Activated CD4-positive, alpha-beta memory T cell treated with anti-CD3 and anti-CD28 coated beads, Interleukin-2, amount 10 ng/mL, durations not matched to agents 7 days and 5 days (primary cell): Measurements from ENCODE around the gene ARMC7. TPM values are rescaled to one million over a fixed set of nuclear protein-coding genes. Genes with fewer than 3 reads are reported as not detected.
A peak's percentile ranks its signal among the peaks of the same experiment; 100 is the strongest.
"Not testable (repeated sequence)": the region's sequence is repeated elsewhere in the genome, so short reads cannot be mapped to it uniquely, and the experiment has no call there.

ENCODE experiments used
- CTCF ChIA-PET: fragments of 350-600 bp; sonication (Branson Sonifier 250); formaldehyde crosslinking; loops from one replicate; lab custom pipeline; 2021; ENCODE audit warnings: antibody characterized with exemption, inconsistent platforms; lab: Charles Lee
- POLR2A ChIA-PET: fragments of 350-600 bp; sonication (Branson Sonifier 250); formaldehyde crosslinking; loops from one replicate; lab custom pipeline; 2021; ENCODE audit warnings: antibody characterized with exemption; lab: Charles Lee
- DNase-seq: peaks from one replicate; pipeline ENCODE4 v3.0.0-alpha.2; 2020
- H3K27ac Mint-ChIP-seq: one replicate; pipeline ENCODE4 v1.8.0; 2021; ENCODE audit warnings: mild to moderate bottlenecking, mixed read lengths
- H3K27me3 Mint-ChIP-seq: one replicate; pipeline ENCODE4 v1.8.0; 2021; ENCODE audit warnings: mixed read lengths
- H3K36me3 Mint-ChIP-seq: one replicate; pipeline ENCODE4 v1.8.0; 2021; ENCODE audit warnings: low read depth, mixed read lengths
- H3K4me1 Mint-ChIP-seq: one replicate; pipeline ENCODE4 v1.8.0; 2021; ENCODE audit warnings: mixed read lengths
- H3K4me3 Mint-ChIP-seq: one replicate; pipeline ENCODE4 v1.8.0; 2021; ENCODE audit warnings: mild to moderate bottlenecking, mixed read lengths
- H3K9me3 Mint-ChIP-seq: one replicate; pipeline ENCODE4 v1.8.0; 2021; ENCODE audit warnings: mixed read lengths
- total RNA-seq, 2 experiments: library from RNA; stranded (reverse); gene quantifications; one replicate each; pipeline ENCODE4 v1.2.3, GENCODE V29; 2021

The ARMC7 gene
- total RNA-seq, 2 experiments from 2014 or later, result 17.1 to 17.9 TPM

DNA sequence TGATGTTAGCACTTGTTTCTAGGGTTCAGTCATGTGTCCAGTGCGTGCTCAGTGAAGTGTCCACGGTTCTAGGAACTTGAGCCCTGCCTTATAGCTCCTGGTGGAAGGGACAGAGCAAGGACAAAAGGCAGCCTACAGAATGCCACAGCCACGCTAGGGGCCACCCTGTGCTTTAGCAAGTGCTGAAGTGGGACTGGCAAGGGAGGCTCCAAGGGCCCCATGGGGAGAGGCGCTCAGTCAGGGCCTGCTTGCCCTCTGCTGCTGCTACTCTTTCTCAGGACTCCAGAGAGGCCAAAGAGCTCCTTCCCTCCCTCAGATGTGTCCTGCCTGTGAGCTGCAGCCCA is 15.0 kb downstream of the ARMC7 start:
- peak overlapping the region; percentile 90 for H3K27ac Mint-ChIP-seq
- peaks cover 43% of the 10 kb centered on the region for H3K36me3 Mint-ChIP-seq
- peak overlapping the region; percentile 34 for H3K4me3 Mint-ChIP-seq
- no peak for DNase-seq
- H3K9me3 Mint-ChIP-seq, result no peaks in the 10 kb centered on the region
- POLR2A ChIA-PET, result interaction anchor here (0.9 to 6.2 kb wide), 14 partner anchors 10 to 629 kb away, joined by 3 to 65 read pairs (median 4); partner anchors contain the start of genes ARMC7, JPT1, NUP85 and SUMO2
- CTCF ChIA-PET, result interaction anchor here (0.5 to 6.0 kb wide), 5 partner anchors 8 to 113 kb away, joined by 3 to 95 read pairs (median 4); partner anchors contain the start of gene NUP85
- peaks cover 61% of the 10 kb centered on the region for H3K4me1 Mint-ChIP-seq
- H3K27me3 Mint-ChIP-seq, result no peaks in the 10 kb centered on the region

GRCh38 chr17:75125984-75126383 is 16.2 kb downstream of the ARMC7 start:
- Mint-ChIP-seq H3K4me1 (peaks cover 62% of the 10 kb centered on the region), H3K27me3 (no peaks in the 10 kb centered on the region), H3K36me3 (peaks cover 44% of the 10 kb centered on the region), H3K9me3 (no peaks in the 10 kb centered on the region), H3K4me3 (peak overlapping the region; percentile 25), H3K27ac (peak overlapping the region; percentile 90)
- POLR2A ChIA-PET, result interaction anchor here (0.9 to 6.2 kb wide), 7 partner anchors 11 to 45 kb away, joined by 3 to 65 read pairs (median 5); partner anchors contain the start of gene JPT1
- CTCF ChIA-PET, result interaction anchor here (1.3 to 6.0 kb wide), 3 partner anchors 13 to 56 kb away, joined by 3 to 95 read pairs (median 3); no protein-coding TSS in a partner anchor
- peak; percentile 53 for DNase-seq

- POLR2A ChIA-PET, result interaction anchor here (1.5 to 6.2 kb wide), 3 partner anchors 10 to 16 kb away, joined by 4 to 65 read pairs (median 5); no protein-coding TSS in a partner anchor
- peaks cover 38% of the 10 kb centered on the region for H3K36me3 Mint-ChIP-seq
- peaks cover 59% of the 10 kb centered on the region for H3K4me1 Mint-ChIP-seq
- H3K4me3 Mint-ChIP-seq, result no peak overlapping the region
- no peak for DNase-seq
- no peaks in the 10 kb centered on the region for H3K27me3 Mint-ChIP-seq
- peak overlapping the region; percentile 49 for H3K27ac Mint-ChIP-seq
- no peaks in the 10 kb centered on the region for H3K9me3 Mint-ChIP-seq
- CTCF ChIA-PET, result interaction anchor here (0.7 to 6.0 kb wide), 3 partner anchors 14 to 78 kb away, joined by 3 to 95 read pairs (median 3); no protein-coding TSS in a partner anchor
These were observed 17.2 kb downstream of the ARMC7 start for GRCh38 chr17:75126954-75127353.

DNA sequence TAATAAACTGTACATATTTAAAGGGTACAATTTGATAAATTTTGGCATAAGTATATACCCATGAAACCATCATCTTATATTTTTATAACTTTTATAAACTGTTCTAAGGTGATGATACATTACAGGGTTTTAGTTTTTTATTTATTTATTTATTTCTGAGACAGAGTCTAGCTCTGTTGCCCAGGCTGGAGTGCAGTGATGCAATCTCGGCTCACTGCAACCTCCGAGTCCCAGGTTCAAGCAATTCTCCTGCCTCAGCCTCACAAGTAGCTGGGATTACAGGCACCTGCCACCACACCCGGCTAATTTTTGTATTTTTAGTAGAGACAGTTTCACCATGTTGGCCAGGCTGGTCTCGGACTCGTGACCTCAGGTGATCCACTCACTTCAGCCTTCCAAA is 18.2 kb downstream of the ARMC7 start:
- H3K9me3 Mint-ChIP-seq, H3K4me3 Mint-ChIP-seq, DNase-seq, H3K27me3 Mint-ChIP-seq: not testable (repeated sequence)
- Mint-ChIP-seq H3K4me1 (peaks cover 64% of the 10 kb centered on the region), H3K27ac (peak overlapping the region; percentile 61), H3K36me3 (peaks cover 42% of the 10 kb centered on the region)
- POLR2A ChIA-PET, result interaction anchor here (1.7 to 6.2 kb wide), 2 partner anchors 13 to 17 kb away, joined by 4 to 65 read pairs; no protein-coding TSS in a partner anchor
- CTCF ChIA-PET, result interaction anchor here (0.6 to 6.0 kb wide), 3 partner anchors 15 to 194 kb away, joined by 3 to 95 read pairs (median 3); no protein-coding TSS in a partner anchor

GRCh38 chr17:75128694-75129505 is 19.1 kb downstream of the ARMC7 start:
- peaks cover 41% of the 10 kb centered on the region for H3K36me3 Mint-ChIP-seq
- H3K4me3 Mint-ChIP-seq, result peak overlapping the region; percentile 63
- peak overlapping the region; percentile 61 for H3K27ac Mint-ChIP-seq
- H3K4me1 Mint-ChIP-seq, result peaks cover 61% of the 10 kb centered on the region
- ChIA-PET POLR2A (interaction anchor here (0.8 to 6.2 kb wide), 4 partner anchors 9 to 19 kb away, joined by 3 to 65 read pairs (median 24); partner anchors contain the start of gene ARMC7), CTCF (interaction anchor here (6.0 kb wide), 1 partner anchor 14 kb away, joined by 130 read pairs; no protein-coding TSS in a partner anchor)
- no peaks in the 10 kb centered on the region for H3K27me3 Mint-ChIP-seq
- no peaks in the 10 kb centered on the region for H3K9me3 Mint-ChIP-seq
- no peak for DNase-seq

- no peaks in the 10 kb centered on the region for H3K27me3 Mint-ChIP-seq
- peak overlapping the region; percentile 61 for H3K27ac Mint-ChIP-seq
- no peaks in the 10 kb centered on the region for H3K9me3 Mint-ChIP-seq
- no peak for DNase-seq
- peaks cover 34% of the 10 kb centered on the region for H3K36me3 Mint-ChIP-seq
- peaks cover 55% of the 10 kb centered on the region for H3K4me1 Mint-ChIP-seq
- POLR2A ChIA-PET, result interaction anchor here (0.8 to 5.9 kb wide), 4 partner anchors 9 to 20 kb away, joined by 3 to 42 read pairs (median 6); partner anchors contain the start of gene ARMC7
- CTCF ChIA-PET, result interaction anchor here (2.2 to 6.0 kb wide), 3 partner anchors 10 to 141 kb away, joined by 6 to 130 read pairs (median 15); partner anchors contain the start of gene MIF4GD
- H3K4me3 Mint-ChIP-seq, result peak overlapping the region; percentile 63
These were observed 19.8 kb downstream of the ARMC7 start for GRCh38 chr17:75129576-75129975.

DNA sequence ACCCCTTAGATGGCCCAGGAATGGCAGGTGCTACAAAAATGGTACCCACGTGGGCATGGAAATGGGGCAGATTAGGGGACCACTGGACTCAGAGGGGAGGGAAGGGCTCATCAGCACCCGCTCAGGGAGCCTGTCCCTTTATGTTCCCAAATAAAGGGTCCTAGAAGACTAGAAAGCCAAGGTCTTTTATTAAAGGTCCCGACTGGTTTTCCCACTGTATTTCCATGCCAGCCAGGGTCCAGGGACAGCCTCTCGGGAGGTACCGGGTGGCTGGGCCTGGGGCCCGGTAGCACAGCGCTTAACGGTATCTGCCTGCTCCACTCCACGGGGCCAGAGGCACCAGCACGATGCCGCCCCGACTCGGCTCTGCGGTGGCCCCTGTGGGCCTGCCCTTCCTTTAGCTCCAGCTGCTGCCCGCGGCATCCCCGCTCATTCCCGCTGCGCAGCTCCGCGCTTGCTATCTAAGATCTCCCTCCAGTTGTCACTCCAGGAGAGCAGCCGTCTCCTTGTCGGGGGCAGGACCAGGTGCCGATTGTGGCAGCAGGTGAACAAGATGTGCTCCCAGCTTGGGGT is 20.4 kb downstream of the ARMC7 start:
- peak overlapping the region; percentile 86 for H3K4me3 Mint-ChIP-seq
- POLR2A ChIA-PET, result interaction anchor here (0.9 to 5.9 kb wide), 11 partner anchors 10 to 117 kb away, joined by 3 to 42 read pairs (median 5); partner anchors contain the start of genes ARMC7, JPT1, SLC16A5 and SUMO2
- H3K27me3 Mint-ChIP-seq, result no peaks in the 10 kb centered on the region
- CTCF ChIA-PET, result interaction anchor here (0.5 to 6.0 kb wide), 9 partner anchors 10 to 141 kb away, joined by 3 to 130 read pairs (median 5); partner anchors contain the start of genes ARMC7, MIF4GD, NUP85 and SUMO2
- H3K36me3 Mint-ChIP-seq, result peaks cover 35% of the 10 kb centered on the region
- peaks cover 52% of the 10 kb centered on the region for H3K4me1 Mint-ChIP-seq
- DNase-seq, result no peak
- no peaks in the 10 kb centered on the region for H3K9me3 Mint-ChIP-seq
- peak overlapping the region; percentile 85 for H3K27ac Mint-ChIP-seq

DNA sequence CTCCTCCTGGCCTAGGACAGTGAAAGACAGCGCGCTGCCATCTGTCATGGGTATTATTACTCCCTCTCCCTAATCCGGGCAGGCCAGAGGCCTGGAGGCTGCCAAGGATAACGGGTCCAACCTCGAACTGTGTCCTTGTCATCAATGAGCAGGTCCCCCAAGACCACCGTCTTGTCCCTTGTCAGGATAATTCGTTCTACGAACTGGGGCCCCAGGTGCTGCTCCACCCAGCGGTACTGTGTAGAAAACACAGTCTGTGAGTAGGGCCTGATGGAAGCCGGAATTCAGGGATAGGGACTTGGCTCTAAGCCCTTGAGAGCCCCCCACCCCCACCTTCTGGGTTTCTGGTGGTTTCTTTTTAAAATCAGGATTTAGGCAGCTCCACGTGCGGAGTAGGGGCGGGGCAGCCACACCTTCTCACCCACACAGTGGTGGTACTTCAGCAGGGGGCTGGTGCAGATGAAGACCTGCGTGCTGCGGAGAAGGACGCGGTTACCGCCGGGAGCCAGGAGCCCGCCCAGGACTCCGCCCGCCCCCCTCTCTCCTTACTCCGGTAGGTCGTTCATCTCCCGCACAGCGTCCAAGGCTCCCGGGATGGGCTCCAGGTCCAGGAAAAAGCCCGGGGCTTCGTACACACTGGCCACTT is 21.0 kb downstream of the ARMC7 start:
- Mint-ChIP-seq H3K9me3 (no peaks in the 10 kb centered on the region), H3K4me3 (peak overlapping the region; percentile 86), H3K4me1 (peaks cover 47% of the 10 kb centered on the region), H3K36me3 (peaks cover 38% of the 10 kb centered on the region), H3K27me3 (no peaks in the 10 kb centered on the region), H3K27ac (peak overlapping the region; percentile 85)
- ChIA-PET CTCF (interaction anchor here (0.6 to 6.0 kb wide), 19 partner anchors 8 to 169 kb away, joined by 3 to 130 read pairs (median 5); partner anchors contain the start of genes ARMC7, MIF4GD, NUP85 and SUMO2), POLR2A (interaction anchor here (0.6 to 5.9 kb wide), 15 partner anchors 10 to 118 kb away, joined by 3 to 42 read pairs (median 5); partner anchors contain the start of genes ARMC7, JPT1, SLC16A5 and SUMO2)
- DNase-seq, result peak; percentile 56

- peak within 1 kb of the TSS; percentile 86 for H3K4me3 Mint-ChIP-seq
- no peaks in the 10 kb centered on the region for H3K9me3 Mint-ChIP-seq
- H3K27ac Mint-ChIP-seq, result peak within 1 kb of the TSS; percentile 85
- peaks cover 41% of the 10 kb centered on the region for H3K4me1 Mint-ChIP-seq
- H3K27me3 Mint-ChIP-seq, result no peaks in the 10 kb centered on the region
- H3K36me3 Mint-ChIP-seq, result peaks cover 42% of the 10 kb centered on the region
- DNase-seq, result peak; percentile 75
- CTCF ChIA-PET, result interaction anchor here (0.6 to 6.0 kb wide), 19 partner anchors 9 to 170 kb away, joined by 3 to 130 read pairs (median 5); partner anchors contain the start of genes ARMC7, MIF4GD and SUMO2
- POLR2A ChIA-PET, result interaction anchor here (0.6 to 5.9 kb wide), 16 partner anchors 10 to 118 kb away, joined by 3 to 42 read pairs (median 4); partner anchors contain the start of genes JPT1, SLC16A5 and SUMO2
These were observed 21.7 kb downstream of the ARMC7 start, which contains the start of gene NT5C for GRCh38 chr17:75131278-75132017. NT5C (minus strand) TSS chr17:75131742; CDS start chr17:75131707, 35 bp downstream.

DNA sequence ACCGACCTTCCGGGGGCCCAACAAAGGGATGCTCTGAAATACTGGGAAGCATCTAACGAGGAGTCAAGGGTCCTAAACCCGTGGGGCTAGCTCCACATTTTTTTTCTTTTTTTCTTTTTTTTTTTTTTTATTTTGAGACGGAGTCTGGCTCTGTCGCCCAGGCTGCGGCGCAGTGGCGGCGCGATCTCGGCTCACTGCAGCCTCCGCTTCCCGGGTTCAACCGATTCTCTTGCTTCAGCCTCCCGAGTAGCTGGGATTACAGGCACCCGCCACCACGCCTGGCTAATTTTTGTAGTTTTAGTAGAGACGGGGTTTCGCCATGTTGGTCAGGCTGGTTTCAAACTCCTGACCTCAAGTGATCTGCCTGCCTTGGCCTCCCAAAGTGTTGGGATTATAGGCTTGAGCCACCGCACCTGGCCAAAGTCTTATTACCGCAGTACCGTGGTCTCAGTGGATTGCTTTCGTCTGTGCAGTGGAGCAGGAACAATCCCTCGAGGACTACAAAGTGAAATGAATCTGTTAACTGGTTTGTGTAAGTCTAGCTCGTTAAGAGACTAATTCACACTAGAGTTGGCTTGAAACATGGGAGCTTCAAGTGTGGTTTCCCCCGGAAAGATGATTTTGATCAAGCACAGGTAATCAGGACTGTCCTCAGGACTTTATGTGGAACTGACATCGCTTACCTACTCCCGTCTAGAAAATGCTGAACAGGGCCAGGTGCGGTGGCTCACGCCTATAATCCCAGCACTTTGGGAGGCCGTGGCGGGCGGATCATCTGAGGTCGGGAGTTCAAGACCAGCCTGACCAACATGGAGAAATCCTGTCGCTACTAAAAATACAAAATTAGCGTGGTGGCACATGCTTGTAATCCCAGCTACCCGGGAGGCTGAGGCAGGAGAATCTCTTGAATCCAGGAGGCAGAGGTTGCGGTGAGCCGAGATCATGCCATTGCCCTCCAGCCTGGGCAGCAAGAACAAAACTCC is 22.5 kb downstream of the ARMC7 start:
- Mint-ChIP-seq H3K36me3 (peaks cover 48% of the 10 kb centered on the region), H3K27ac (peak overlapping the region; percentile 82), H3K4me3 (peak overlapping the region; percentile 78), H3K4me1 (peaks cover 41% of the 10 kb centered on the region)
- not testable (repeated sequence) for DNase-seq, H3K9me3 Mint-ChIP-seq, H3K27me3 Mint-ChIP-seq
- ChIA-PET POLR2A (interaction anchor here (0.8 to 5.9 kb wide), 10 partner anchors 9 to 84 kb away, joined by 3 to 42 read pairs (median 5); partner anchors contain the start of genes ARMC7, JPT1 and SUMO2), CTCF (interaction anchor here (0.7 to 6.0 kb wide), 16 partner anchors 8 to 171 kb away, joined by 3 to 130 read pairs (median 5); partner anchors contain the start of gene SUMO2)
